Measurements from ENCODE around the gene GPC5.

GPC5 gene

GRCh38 chr13:91470681-91471080 is 72.3 kb downstream of the GPC5 start:
- no peak overlapping the region for H3K4me3 ChIP-seq (ENCODE audit: control insufficient read depth, low read depth, low read length)
- no peak for TF ChIP-seq CTCF (conservative IDR thresholded peaks at IDR 0.05; ENCODE audit: control insufficient read depth, insufficient read depth, low read depth, low read length)
- DNase-seq (ENCODE audit: low read depth), result no peak

- no peak overlapping the region for H3K4me3 ChIP-seq (ENCODE audit: control insufficient read depth, low read depth, low read length)
- DNase-seq (ENCODE audit: low read depth), result no peak
- no peak for TF ChIP-seq CTCF (conservative IDR thresholded peaks at IDR 0.05; ENCODE audit: control insufficient read depth, insufficient read depth, low read depth, low read length)
These were observed 84.0 kb downstream of the GPC5 start for GRCh38 chr13:91482427-91482826.

- no peak for DNase-seq (ENCODE audit: low read depth)
- no peak for TF ChIP-seq CTCF (conservative IDR thresholded peaks at IDR 0.05; ENCODE audit: control insufficient read depth, insufficient read depth, low read depth, low read length)
- no peak overlapping the region for H3K4me3 ChIP-seq (ENCODE audit: control insufficient read depth, low read depth, low read length)
These were observed 93.6 kb downstream of the GPC5 start for GRCh38 chr13:91491980-91492379.

- TF ChIP-seq CTCF (conservative IDR thresholded peaks at IDR 0.05; ENCODE audit: control insufficient read depth, insufficient read depth, low read depth, low read length), result no peak
- H3K4me3 ChIP-seq (ENCODE audit: control insufficient read depth, low read depth, low read length), result no peak overlapping the region
- no peak for DNase-seq (ENCODE audit: low read depth)
These were observed 95.0 kb downstream of the GPC5 start for GRCh38 chr13:91493442-91493841.

- no peak for TF ChIP-seq CTCF (conservative IDR thresholded peaks at IDR 0.05; ENCODE audit: control insufficient read depth, insufficient read depth, low read depth, low read length)
- DNase-seq (ENCODE audit: low read depth), result no peak
These were observed 99.9 kb downstream of the GPC5 start for GRCh38 chr13:91498298-91498697.

GRCh38 chr13:91504216-91504615 is 105.8 kb downstream of the GPC5 start:
- no peak for DNase-seq (ENCODE audit: low read depth)
- no peak for TF ChIP-seq CTCF (conservative IDR thresholded peaks at IDR 0.05; ENCODE audit: control insufficient read depth, insufficient read depth, low read depth, low read length)
- no peak overlapping the region for H3K4me3 ChIP-seq (ENCODE audit: control insufficient read depth, low read depth, low read length)

More at GRCh38 chr13:91498298-91498697, 99.9 kb downstream of the GPC5 start:
- H3K4me3 ChIP-seq (ENCODE audit: control insufficient read depth, low read depth, low read length), result no peak overlapping the region

- no peak overlapping the region for H3K4me3 ChIP-seq (ENCODE audit: control insufficient read depth, low read depth, low read length)
- no peak for DNase-seq (ENCODE audit: low read depth)
- no peak for TF ChIP-seq CTCF (conservative IDR thresholded peaks at IDR 0.05; ENCODE audit: control insufficient read depth, insufficient read depth, low read depth, low read length)
These were observed 108.3 kb downstream of the GPC5 start for GRCh38 chr13:91506759-91507158.
